Activated CD8-positive, alpha-beta memory T cell treated with anti-CD3 and anti-CD28 coated beads for 4 hours (primary cell): ENCODE data around the gene KCNH2.

Experiments
- DNase-seq, 2 donors: peaks; one replicate each; pipeline ENCODE4 v3.0.0-alpha.2; 2020; ENCODE audit warnings: low read depth in 2 of 2

The KCNH2 gene

DNA sequence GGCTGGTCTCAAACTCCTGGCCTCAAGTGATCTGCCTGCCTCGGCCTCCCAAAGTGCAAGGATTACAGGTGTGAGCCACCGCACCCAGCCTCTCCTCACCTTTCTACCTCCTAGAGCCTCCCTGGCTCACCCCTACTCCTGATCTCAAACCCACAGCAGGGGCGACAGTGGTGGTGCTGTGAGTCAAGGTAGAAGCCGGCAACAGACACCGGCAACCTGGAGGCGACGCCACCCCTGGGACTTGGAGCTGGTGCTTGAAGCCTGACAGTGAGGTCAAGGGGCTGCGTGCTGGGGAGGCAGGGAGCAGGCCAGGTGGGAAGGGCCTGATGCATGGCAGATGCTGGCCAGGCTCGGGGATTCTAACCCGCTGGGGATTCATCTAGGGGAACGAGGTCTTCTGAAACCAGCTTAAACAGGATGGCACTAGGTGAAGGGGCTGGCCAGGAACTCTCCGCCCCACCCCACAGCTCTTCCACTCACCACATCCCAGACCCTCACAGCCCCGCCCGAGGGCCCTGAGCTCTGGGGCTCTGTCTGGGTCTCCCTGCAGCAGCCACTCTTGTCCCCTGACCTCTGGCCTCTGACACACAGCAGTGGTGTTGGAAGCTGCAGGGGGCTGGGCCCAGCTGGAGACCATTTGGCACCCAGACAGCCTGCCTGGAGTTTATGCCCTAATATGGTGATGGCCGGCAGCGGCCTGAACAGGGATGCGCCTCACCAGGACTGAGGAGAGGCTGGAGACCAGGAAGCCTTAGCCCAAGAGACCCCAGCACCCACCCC lies 16.4 kb downstream of the KCNH2 start:
- no peak for DNase-seq

GRCh38 chr7:150959739-150960734 lies 18.1 kb downstream of the KCNH2 start:
- no peak for DNase-seq

GRCh38 chr7:150959081-150959480 lies 19.0 kb downstream of the KCNH2 start:
- DNase-seq = no peak

DNA sequence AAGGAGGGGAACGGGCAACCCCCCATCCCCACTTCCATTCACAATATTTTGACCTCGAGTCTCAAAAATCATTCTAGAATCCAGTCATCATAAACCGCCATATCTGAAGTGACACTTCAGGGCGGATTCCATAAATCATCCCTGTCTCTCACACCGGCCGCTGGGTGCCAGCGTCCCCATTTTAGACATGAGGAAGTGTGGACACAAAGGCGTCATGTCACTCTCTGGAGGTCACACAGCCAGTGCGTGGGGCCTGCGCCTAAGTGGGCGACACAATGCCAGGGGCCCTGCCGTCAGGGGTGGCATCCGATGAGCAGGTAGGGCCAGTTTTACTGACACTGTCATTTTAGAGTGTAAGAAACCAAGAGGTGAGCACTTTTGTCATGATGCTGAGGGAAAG lies 19.5 kb downstream of the KCNH2 start:
- DNase-seq = no peak

GRCh38 chr7:150958062-150958552 lies 20.0 kb downstream of the KCNH2 start:
- no peak for DNase-seq

DNA sequence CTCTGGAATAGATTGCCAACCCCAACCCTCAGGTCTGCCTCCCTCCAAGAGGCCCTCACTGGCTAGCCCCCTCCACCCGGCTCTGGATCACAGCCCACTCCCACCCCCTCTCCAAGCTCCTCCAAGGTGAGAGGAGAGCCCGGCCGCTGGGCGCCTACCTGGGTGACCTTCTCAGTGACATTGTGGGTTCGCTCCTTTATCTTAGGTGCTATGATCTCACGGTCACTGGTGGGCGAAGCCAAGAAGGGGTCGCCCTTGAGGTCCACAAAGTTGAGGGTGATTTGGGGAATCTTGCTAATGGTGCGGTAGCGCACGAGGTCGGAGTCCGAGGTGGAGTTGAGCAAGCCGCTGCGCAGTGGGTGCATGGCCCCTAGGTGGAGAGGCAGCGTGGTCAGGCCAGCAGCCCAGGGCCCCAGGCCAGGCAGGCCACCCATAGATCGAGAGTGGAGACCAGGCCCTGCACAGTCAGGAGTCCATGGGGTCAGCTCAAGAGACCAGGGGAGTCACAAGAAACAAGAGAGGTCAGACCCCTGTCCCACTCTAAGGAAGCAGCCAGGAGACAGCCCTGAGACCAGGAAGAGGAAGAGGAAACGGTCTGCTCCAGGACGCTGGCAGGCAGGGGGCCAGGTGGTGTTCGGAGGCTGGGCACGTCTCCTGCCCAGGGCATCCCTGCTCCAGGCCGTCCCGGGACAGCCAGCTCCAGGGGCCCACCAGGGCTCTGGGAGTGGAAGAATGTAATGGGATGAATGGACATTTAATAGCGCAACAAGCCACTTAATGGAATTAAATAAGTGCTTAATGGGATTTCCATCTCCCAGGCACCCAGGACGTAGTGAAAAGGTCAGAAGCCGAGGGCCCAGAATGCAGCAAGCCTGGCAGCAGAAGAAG lies 20.7 kb downstream of the KCNH2 start:
- DNase-seq = no peak

GRCh38 chr7:150956395-150957132 lies 21.6 kb downstream of the KCNH2 start:
- DNase-seq = no peak

DNA sequence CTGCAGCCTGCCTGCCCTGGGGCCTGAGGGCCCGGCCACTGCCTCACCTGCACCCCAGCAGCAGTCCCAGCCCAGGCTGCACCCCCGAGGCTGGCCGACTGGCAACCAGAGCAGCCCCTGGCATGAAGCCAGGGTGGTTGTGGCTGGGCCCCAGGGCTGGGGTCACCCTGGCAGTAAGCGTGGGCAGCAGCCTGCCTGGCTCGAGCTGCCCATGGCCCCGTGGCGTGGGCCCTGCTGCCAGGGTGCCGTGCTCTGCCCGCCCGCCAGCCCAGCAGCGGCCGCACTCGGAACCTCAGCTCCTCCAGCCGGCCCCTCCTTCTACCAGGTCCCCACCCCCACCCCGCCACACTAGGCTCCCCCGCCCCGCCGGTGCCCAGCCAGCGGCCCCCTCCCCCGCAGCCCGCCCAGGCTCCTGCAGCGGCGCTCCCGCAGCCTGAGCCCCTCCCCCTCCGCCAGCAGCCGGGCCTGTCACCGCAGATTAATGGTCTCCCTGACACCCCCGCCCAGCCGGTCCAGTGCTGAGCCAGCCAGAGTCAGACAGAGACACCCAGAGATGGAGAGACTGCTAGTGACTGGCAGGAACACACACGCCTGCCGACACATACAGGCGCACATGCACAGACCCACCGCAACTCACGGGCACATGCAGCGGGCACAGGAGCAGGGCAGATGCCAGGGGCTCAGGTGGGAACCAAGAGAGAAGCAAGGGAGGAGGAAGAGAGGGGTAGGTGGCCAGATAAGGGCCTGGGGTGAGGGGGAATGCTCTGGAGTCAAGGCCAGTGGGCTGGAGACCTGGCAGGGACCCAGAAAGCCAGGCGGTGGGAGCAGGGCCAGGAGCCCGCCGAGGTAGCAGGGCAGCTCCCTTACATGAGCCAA lies 22.4 kb downstream of the KCNH2 start:
- no peak for DNase-seq

DNA sequence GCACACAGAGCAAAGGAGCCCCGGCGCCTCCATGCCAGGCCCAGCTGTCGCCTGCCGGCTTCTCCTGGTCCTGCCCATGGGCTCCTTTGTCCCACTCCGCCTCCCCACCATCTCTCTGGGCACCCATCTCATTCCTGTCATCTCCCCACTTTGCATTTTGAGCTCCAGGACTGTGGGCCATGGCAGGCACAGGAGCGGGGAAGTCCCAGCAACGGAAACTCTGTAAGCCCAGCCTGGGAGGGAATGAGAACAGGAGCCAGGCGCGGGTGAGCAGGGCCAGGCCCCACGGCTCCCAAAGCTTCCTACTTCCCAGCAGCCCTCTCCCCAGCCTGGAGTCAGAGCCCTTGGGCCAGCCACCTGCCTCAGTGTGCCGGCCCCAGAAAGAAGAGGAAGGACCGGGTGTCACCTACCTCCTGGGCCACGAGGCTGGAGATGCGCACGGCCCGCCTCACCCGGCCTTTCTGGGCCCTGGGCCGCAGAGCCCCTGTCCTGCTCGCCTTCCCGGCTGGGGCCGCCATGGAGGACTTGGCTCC lies 23.1 kb downstream of the KCNH2 start:
- no peak for DNase-seq

DNA sequence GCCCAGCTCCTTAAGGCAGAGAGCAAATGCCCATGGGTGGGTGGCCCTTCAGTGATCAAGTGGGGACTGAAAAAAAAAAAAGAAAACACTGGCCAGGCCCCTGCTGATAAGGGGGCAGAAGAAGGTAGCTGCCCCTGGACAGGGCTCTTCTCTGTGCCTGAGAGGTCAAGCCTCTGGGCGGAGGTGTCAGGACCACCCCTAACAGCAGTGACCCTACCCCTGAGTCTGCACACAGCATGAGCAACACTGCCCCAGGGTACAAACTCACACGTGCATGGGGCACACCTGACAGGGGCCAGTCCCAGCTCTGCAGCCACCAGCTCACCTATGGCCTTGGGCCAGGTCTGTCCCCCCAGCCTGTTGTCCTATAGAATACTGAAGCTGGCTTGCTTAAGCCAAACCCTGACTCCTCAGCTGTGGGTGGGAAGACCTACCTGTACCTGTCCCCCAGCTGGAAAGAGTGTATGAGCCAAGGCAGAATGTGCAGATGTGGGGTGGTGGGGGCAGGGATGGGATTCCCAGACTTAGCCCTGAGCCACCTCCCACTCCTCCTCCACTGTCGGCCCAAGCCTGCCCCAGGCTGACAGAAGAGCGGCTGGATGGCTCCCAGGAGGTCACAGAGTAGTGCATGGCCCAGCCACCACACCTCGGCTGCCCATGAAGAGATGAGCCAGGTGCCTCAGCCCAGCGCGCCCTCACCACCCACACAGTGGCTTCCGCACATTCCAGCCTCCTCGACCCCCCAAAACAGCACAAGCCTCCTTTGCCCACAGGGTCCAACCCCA lies 23.7 kb downstream of the KCNH2 start:
- no peak for DNase-seq

- no peak for DNase-seq
Observed at GRCh38 chr7:150953061-150953997, 24.8 kb downstream of the KCNH2 start.

DNA sequence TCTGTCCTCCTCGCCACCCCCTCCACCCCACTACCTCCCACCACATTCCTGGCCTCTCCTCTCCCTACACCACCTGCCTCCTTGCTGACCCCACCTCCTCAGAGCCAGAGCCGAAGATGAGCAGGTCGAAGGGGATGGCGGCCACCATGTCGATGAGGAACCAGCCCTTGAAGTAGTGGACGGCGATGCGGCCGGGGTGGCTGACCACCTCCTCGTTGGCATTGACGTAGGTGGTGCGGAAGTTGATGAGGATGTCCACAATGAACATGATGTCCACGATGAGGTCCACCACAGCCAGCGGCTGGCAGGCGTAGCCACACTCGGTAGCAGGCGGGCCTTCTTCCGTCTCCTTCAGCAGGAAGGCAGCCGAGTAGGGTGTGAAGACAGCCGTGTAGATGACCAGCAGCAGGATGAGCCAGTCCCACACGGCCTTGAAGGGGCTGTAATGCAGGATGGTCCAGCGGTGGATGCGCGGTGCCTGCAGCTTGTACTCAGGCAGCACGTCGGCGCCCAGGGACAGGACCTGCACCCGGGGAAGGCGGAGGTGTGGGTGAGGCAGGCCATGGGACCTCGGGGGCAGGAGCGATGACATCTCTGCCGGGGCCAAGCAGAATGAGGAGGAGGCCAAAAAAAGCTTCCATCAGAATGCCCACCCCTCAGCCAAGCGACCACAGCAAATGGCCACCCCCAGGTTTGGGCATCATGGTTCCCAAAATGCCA lies 25.6 kb downstream of the KCNH2 start:
- no peak for DNase-seq

DNA sequence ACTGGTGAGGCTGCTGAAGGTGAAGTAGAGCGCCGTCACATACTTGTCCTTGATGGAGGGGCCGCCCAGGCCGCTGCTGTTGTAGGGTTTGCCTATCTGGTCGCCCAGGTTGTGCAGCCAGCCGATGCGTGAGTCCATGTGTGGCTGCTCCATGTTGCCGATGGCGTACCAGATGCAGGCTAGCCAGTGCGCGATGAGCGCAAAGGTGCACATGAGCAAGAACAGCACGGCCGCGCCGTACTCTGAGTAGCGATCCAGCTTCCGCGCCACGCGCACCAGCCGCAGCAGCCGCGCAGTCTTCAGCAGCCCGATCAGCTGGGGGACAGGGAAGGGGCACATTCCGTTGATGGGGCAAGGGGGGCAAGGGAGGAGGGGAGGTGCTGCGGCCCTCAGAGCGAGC lies 26.6 kb downstream of the KCNH2 start:
- no peak for DNase-seq

- DNase-seq = no peak
Observed at GRCh38 chr7:150951181-150951520, 27.0 kb downstream of the KCNH2 start.

- no peak for DNase-seq
Observed at GRCh38 chr7:150950496-150951180, 27.5 kb downstream of the KCNH2 start.

DNA sequence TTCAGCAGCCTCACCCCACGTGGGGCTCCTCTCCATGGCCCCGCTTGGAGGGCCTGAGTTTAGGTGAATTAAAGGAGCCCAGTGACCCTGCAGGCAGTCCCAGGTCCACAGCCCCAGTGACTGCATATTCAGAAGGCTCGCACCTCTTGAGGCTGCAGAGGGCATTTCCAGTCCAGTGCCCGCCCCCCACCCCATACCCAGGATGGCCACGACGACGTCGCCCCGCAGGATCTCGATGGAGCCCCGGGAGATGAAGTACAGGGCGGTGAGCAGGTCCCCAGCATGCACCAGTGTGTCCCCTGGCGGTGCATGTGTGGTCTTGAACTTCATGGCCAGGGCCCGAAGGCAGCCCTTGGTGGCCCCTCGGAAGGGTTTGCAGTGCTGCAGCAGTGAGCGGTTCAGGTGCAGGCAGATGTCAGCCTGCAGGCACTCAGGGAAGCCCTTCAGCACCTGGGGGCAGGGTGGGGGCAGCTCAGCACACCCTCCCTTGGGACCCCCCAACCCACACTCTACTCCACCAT lies 28.1 kb downstream of the KCNH2 start:
- DNase-seq = no peak
